GM19328 (cell line): ENCODE measurements around the gene PKNOX1.
"Not testable (repeated sequence)": the region's sequence is repeated elsewhere in the genome, so short reads cannot be mapped to it uniquely, and the experiment has no call there.

Experiments used
- ATAC-seq: cut with Tn5 transposase; IDR thresholded peaks from one replicate; pipeline ENCODE4 v1.9.1; 2021; ENCODE audit warnings: mild to moderate bottlenecking, moderate library complexity; ENCODE audit not compliant: unreplicated experiment

Gene PKNOX1

GRCh38 chr21:42983103-42983502 is 8.7 kb downstream of the PKNOX1 start:
- no peak for ATAC-seq

- ATAC-seq: no peak
Observed at GRCh38 chr21:42983869-42984268, 9.5 kb downstream of the PKNOX1 start.

- no peak for ATAC-seq
Observed at GRCh38 chr21:42986125-42986783, 11.9 kb downstream of the PKNOX1 start.

GRCh38 chr21:42988236-42988965 is 14.0 kb downstream of the PKNOX1 start:
- ATAC-seq: no peak

- ATAC-seq: not testable (repeated sequence)
Observed at GRCh38 chr21:42989370-42989769, 15.0 kb downstream of the PKNOX1 start.

GRCh38 chr21:42989816-42990650 is 15.7 kb downstream of the PKNOX1 start:
- ATAC-seq: no peak

GRCh38 chr21:42991992-42992740 is 17.8 kb downstream of the PKNOX1 start:
- ATAC-seq: no peak

GRCh38 chr21:42993051-42993712 is 18.8 kb downstream of the PKNOX1 start:
- ATAC-seq: no peak

- ATAC-seq: no peak
Observed at GRCh38 chr21:42997053-42997452, 22.7 kb downstream of the PKNOX1 start.

- ATAC-seq: not testable (repeated sequence)
Observed at GRCh38 chr21:42997983-42998382, 23.6 kb downstream of the PKNOX1 start.

GRCh38 chr21:42999152-42999551 is 24.8 kb downstream of the PKNOX1 start:
- ATAC-seq: not testable (repeated sequence)

- ATAC-seq: not testable (repeated sequence)
Observed at GRCh38 chr21:43000041-43000440, 25.7 kb downstream of the PKNOX1 start.

- no peak for ATAC-seq
Observed at GRCh38 chr21:43001316-43001715, 27.0 kb downstream of the PKNOX1 start.

GRCh38 chr21:43004926-43005325 is 30.6 kb downstream of the PKNOX1 start:
- ATAC-seq: no peak

- no peak for ATAC-seq
Observed at GRCh38 chr21:43005635-43006034, 31.3 kb downstream of the PKNOX1 start.

- ATAC-seq: not testable (repeated sequence)
Observed at GRCh38 chr21:43006051-43006873, 31.9 kb downstream of the PKNOX1 start.

- ATAC-seq: no peak
Observed at GRCh38 chr21:43006874-43007208, 32.5 kb downstream of the PKNOX1 start.

GRCh38 chr21:43012596-43012995 is 38.2 kb downstream of the PKNOX1 start:
- no peak for ATAC-seq

GRCh38 chr21:43015906-43016540 is 41.7 kb downstream of the PKNOX1 start:
- no peak for ATAC-seq
